ENCODE results near the gene CTU2. TPM values are rescaled to one million over a fixed set of nuclear protein-coding genes. Genes with fewer than 3 reads are reported as not detected.
A peak's percentile ranks its signal among the peaks of the same experiment; 100 is the strongest.

The CTU2 gene
- total and polyA plus RNA-seq, 2 experiments from 2014 or later: 5.9 to 19.5 TPM

GRCh38 chr16:88662843-88663606 is 43.3 kb upstream of the CTU2 start, which contains the start of gene MVD:
MVD (minus strand) TSS chr16:88663091; CDS start chr16:88663080, 11 bp downstream.
- peak within 1 kb of the TSS; percentile 53 for H2AFZ ChIP-seq
- H3K79me2 ChIP-seq: peaks cover 59% of the 10 kb centered on the region

GRCh38 chr16:88665148-88665547 is 41.2 kb upstream of the CTU2 start:
- Histone ChIP-seq H3K4me3 (no peak overlapping the region), H3K27ac (no peak overlapping the region)
- no peak for DNase-seq (ENCODE audit: low spot score)

More at GRCh38 chr16:88662843-88663606, 43.3 kb upstream of the CTU2 start, which contains the start of gene MVD:
- Histone ChIP-seq H3K9me2 (replicated peaks; ENCODE audit: insufficient read depth) (no peaks in the 10 kb centered on the region), H3K4me2 (peak within 1 kb of the TSS; percentile 100), H3K4me3 (peak within 1 kb of the TSS; percentile 60), H3K4me1 (ENCODE audit: insufficient read depth) (peaks cover 20% of the 10 kb centered on the region), H4K20me1 (ENCODE audit: insufficient read depth, poor library complexity, severe bottlenecking) (peaks cover 33% of the 10 kb centered on the region), H3K36me3 (replicated peaks; ENCODE audit: insufficient read depth, low read depth) (no peaks in the 10 kb centered on the region), H3K27ac (peak within 1 kb of the TSS; percentile 84), H3K27me3 (no peaks in the 10 kb centered on the region), H3K9me3 (ENCODE audit: low read depth) (no peaks in the 10 kb centered on the region)
- TF ChIP-seq CTCF (IDR thresholded peaks at IDR 0.05; ENCODE audit: poor library complexity) (peak; percentile 20), EZH2phosphoT487 (IDR thresholded peaks at IDR 0.05; ENCODE audit: low read depth, severe bottlenecking, unreplicated experiment) (no peak)
- WGBS (ENCODE audit: low lambda C conversion rate, missing lambda C conversion rate): 1% methylated on average over 63 of the region's 88 CpGs
- DNase-seq (ENCODE audit: low spot score): peak; percentile 99

GRCh38 chr16:88665570-88665969 is 40.7 kb upstream of the CTU2 start:
- Histone ChIP-seq H2AFZ (no peak overlapping the region), H3K9me2 (replicated peaks; ENCODE audit: insufficient read depth) (no peaks in the 10 kb centered on the region), H3K79me2 (peaks cover 42% of the 10 kb centered on the region), H3K4me3 (no peak overlapping the region), H3K27me3 (no peaks in the 10 kb centered on the region), H3K36me3 (replicated peaks; ENCODE audit: insufficient read depth, low read depth) (no peaks in the 10 kb centered on the region), H3K4me1 (ENCODE audit: insufficient read depth) (peaks cover 14% of the 10 kb centered on the region), H3K4me2 (no peak overlapping the region), H3K27ac (no peak overlapping the region), H4K20me1 (ENCODE audit: insufficient read depth, poor library complexity, severe bottlenecking) (peaks cover 15% of the 10 kb centered on the region), H3K9me3 (ENCODE audit: low read depth) (no peaks in the 10 kb centered on the region)
- no peak for DNase-seq (ENCODE audit: low spot score)
- TF ChIP-seq CTCF (IDR thresholded peaks at IDR 0.05; ENCODE audit: poor library complexity): no peak
- TF ChIP-seq EZH2phosphoT487 (IDR thresholded peaks at IDR 0.05; ENCODE audit: low read depth, severe bottlenecking, unreplicated experiment): no peak
- no peak for TF ChIP-seq EZH2 (IDR thresholded peaks at IDR 0.05; ENCODE audit: borderline replicate concordance)
- WGBS (ENCODE audit: low lambda C conversion rate, missing lambda C conversion rate): 90% methylated on average over 3 of the region's 3 CpGs

More at GRCh38 chr16:88665148-88665547, 41.2 kb upstream of the CTU2 start:
- no peaks in the 10 kb centered on the region for H3K9me2 ChIP-seq (replicated peaks; ENCODE audit: insufficient read depth)
- TF ChIP-seq CTCF (IDR thresholded peaks at IDR 0.05; ENCODE audit: poor library complexity) (no peak), EZH2phosphoT487 (IDR thresholded peaks at IDR 0.05; ENCODE audit: low read depth, severe bottlenecking, unreplicated experiment) (no peak), EZH2 (IDR thresholded peaks at IDR 0.05; ENCODE audit: borderline replicate concordance) (no peak)
- no peaks in the 10 kb centered on the region for H3K27me3 ChIP-seq
- 81% methylated on average over 4 of the region's 4 CpGs for WGBS (ENCODE audit: low lambda C conversion rate, missing lambda C conversion rate)
- peaks cover 18% of the 10 kb centered on the region for H3K4me1 ChIP-seq (ENCODE audit: insufficient read depth)
- no peaks in the 10 kb centered on the region for H3K9me3 ChIP-seq (ENCODE audit: low read depth)
- H2AFZ ChIP-seq: no peak overlapping the region
- H3K4me2 ChIP-seq: no peak overlapping the region
- H3K79me2 ChIP-seq: peaks cover 46% of the 10 kb centered on the region
- H3K36me3 ChIP-seq (replicated peaks; ENCODE audit: insufficient read depth, low read depth): no peaks in the 10 kb centered on the region
- H4K20me1 ChIP-seq (ENCODE audit: insufficient read depth, poor library complexity, severe bottlenecking): peaks cover 20% of the 10 kb centered on the region

All from hepatocyte (in vitro differentiated cells).